GM21737 (cell line): ENCODE results near the gene IFITM10.

Experiments
- ATAC-seq: cut with Tn5 transposase; IDR thresholded peaks from one replicate; pipeline ENCODE4 v1.9.1; 2021; ENCODE audit warnings: mild to moderate bottlenecking, moderate library complexity; ENCODE audit not compliant: unreplicated experiment

IFITM10 gene

GRCh38 chr11:1763796-1764661 is 13.6 kb upstream of the IFITM10 start, which contains the start of gene CTSD:
TSS of gene CTSD (minus strand) at chr11:1763927. CDS start at chr11:1763859, 68 bp downstream.
- ATAC-seq = peak; percentile 67

GRCh38 chr11:1763336-1763795 is 13.0 kb upstream of the IFITM10 start:
- ATAC-seq = peak; percentile 8

GRCh38 chr11:1762537-1763302 is 12.3 kb upstream of the IFITM10 start:
- no peak for ATAC-seq

DNA sequence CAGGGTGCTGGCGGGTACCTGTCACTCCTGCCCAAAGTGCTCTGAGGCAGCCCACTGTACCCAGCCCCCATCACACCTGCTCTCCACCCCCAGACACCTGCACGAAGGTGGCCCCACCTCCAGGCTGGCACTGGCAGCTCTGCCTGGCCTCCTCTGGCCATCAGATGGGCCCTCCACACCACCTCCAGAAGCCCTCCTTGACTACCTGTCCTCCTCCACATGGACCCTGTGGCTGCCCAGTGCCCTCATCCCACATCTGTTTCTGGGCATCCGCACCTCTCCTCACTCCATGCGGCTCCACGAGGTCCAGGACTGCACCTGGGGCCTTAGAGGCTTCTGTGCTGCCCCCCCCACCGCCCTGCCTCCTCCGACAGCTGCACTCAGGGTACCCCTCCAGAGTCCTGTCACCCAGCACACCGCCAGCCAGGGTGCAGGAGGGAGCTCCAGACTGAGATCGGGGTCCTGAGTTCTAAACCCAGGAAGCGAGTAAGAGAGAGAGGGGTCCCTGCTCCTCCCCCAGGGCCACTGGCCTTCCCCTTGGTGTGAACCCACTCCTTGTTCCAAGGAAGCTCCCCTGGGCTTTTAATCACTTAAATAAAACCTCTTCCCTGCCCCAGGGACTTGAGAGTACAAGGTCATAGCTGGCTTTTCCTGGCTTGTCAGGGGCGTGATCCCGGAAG is 11.6 kb upstream of the IFITM10 start:
- ATAC-seq = no peak

- no peak for ATAC-seq
These were observed 10.9 kb upstream of the IFITM10 start for GRCh38 chr11:1761110-1761856.

DNA sequence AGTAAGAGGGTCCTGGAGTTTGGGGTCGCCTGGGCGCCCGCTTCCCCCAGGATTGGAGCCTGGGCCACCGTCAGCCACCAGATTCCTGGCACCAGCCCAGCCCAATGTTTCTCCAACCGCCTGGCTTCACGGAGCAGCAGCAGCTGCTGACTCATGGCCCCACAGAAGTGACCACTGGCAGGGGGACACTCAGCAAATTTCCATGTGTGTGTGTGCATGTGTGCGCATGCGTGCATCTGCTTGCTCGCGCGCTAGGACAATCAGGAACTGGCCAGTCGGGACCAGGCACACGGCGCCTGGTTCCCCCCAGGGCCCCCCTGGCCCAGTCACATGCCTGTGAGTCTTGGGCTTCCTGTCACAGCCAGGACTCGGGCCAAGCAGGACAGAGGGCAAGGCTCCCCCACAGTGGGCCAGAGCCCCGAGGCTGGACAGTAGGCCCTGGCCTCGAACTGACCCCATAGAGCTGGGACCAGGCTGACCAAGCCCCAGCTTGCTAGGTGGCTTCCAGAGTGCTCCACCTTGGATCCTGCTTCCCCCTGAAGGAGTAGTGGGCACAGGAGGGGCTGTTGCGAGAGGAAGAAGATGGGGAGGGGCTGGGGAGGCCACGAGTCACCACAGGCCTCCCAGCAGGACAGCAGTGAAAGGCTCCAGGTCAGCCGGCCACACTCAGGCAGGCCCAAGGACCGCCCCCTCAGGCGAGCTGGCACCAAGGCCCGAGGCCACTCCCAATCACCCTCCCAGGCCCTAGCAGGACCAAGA is 10.1 kb upstream of the IFITM10 start:
- no peak for ATAC-seq

- no peak for ATAC-seq
These were observed 9.4 kb upstream of the IFITM10 start for GRCh38 chr11:1759851-1760220.

GRCh38 chr11:1759151-1759850 is 8.9 kb upstream of the IFITM10 start:
- ATAC-seq = no peak

- no peak for ATAC-seq
These were observed 8.3 kb upstream of the IFITM10 start for GRCh38 chr11:1758611-1759150.

DNA sequence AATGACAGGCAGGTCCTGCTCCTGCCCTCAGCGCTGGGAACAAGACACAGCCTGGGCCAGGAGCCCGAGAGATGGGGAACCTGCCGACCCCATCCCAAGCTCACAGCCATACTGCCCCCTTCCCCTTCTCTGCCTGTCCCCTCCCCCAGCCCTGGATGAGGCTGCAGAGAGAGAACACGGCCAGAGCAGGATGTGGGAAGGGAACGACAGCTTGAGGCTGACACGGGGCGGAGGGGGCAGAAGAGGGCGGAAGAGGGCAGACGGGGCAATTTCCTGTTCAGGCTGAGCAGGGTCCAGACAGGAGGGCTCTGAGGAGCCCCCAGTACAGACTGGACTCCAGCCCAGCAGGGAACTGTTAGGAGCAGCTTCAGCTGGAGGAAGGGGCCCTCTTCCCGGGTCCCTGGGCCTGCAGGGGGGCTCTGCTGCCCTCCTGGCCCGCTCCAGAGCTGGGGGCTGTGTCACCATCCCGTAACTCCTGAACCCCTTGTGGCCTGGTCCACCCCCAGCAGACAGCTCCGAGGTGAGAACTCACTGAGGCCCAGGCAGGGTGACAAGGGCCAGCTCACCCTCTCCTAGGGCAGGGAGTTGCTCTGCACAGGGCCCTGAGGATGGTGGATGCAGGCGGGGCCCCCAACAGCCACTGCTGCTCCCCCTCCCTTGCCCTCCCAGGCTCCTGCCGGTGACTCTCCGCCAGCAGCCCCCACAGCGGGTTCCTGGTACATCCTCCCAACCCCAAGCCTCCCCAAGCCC is 7.6 kb upstream of the IFITM10 start:
- ATAC-seq = no peak

DNA sequence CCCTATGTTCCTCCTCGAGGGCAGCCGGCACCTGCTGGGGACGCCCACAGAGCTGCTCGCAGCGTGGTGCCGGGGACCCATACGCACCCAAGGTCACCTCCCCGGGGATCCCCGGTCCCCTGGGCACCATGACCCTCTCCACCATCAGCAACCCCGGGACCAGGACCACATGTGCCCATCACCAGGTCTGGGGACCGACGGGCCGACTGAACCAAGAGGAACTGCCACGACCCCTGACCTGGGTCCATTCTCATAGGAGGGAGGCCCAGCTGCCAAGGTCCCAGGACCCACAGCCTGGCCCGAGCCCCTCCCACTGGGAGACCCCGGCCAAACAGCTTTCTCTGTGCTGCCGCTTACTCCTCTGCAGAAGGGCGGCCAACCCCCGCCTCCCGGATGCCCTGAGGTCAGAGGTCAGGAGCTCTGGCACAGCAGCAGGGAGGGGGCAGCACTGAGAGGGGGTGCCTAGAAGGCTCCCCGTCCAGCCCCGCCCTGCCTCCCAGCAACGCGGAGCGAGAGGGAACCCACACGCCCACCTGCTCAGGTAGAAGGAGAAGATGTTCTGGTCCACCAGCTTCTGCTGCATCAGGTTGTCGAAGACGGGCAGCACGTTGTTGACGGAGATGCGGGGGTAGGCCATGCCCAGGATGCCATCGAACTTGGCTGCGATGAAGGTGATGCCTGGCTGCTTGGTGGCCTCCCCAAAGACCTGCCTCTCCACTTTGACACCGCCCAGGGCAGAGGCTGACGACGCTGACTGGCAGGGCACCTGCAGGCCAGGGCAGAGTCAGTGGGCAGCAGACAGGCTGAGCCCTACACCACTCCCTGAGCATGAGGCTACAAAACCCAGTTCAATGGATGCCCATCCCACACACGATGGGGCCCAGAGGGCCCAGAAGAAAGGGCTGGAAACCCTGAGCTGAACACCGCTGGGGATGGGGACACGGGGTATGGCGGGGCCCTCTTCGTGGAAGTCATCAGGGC is 6.7 kb upstream of the IFITM10 start:
- ATAC-seq = no peak

DNA sequence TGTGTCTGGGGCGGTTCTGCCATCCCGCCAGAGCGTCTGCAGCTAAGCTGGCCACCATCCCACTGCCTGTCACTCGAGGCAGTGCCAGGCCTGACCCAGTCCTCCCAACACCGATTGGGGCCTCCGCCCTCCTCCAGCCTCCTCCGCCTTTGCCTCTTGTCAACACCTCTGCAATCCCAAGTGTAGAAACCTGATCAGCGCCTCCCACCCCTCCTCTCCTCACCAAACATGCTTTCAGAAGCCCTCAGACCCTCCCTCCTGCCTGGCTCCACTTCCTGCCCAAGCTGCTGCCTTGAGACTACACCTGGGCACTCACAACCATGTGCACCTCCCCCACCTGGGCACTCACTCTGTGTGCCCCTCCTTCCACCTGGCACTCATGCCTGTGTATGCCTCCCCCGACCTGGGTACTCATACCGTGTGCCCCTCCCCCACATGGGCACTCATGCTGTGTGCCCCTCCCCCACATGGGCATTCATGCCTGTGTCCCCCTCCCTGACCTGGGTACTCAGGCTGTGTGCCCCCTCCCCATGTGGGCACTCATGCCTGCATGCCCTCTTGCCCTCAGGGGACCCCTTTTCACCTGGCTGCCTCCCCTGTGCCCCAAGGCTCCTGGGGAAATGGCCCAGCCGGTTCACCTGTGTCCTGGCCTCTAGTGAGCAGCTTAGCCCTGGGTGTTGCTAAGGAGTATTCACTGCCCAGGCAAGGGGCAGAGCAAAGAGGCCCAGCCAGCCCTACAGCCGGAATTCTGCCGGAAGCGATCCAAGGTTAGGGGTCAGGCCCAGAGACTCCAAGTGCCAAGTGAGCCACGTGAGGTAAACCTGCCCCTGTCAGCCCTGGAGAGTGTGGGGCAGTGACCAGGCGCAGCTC is 5.5 kb upstream of the IFITM10 start:
- ATAC-seq = no peak

DNA sequence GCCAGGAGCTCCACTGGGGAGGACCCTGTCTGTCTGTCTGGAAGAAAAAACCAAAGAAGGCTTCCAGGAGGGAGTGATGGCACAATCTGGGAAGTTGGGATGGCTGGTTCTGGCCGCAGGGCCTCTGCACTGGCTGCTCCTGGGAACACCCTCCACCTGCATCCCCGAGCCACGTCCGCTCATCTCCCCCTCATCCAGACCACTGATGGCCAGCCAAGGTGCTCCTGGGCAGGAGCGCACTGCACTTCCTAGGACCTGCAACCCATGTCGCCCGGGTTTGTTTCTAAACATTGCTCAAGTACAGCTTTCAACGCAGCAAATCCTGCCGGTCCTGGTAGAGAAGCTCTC is 4.9 kb upstream of the IFITM10 start:
- ATAC-seq = no peak

- no peak for ATAC-seq
These were observed 4.2 kb upstream of the IFITM10 start for GRCh38 chr11:1754376-1755150.

- ATAC-seq = no peak
These were observed 3.5 kb upstream of the IFITM10 start for GRCh38 chr11:1753929-1754305.
